ENCODE results near the gene DEPDC7.
"Not testable (repeated sequence)": the region's sequence is repeated elsewhere in the genome, so short reads cannot be mapped to it uniquely, and the experiment has no call there.

DEPDC7 gene

GRCh38 chr11:33025339-33025722 is 9.7 kb downstream of the DEPDC7 start:
- DNase-seq (ENCODE audit: low read depth), result no peak

GRCh38 chr11:33027233-33027632 is 11.6 kb downstream of the DEPDC7 start:
- DNase-seq (ENCODE audit: low read depth), result no peak

GRCh38 chr11:33027846-33028536 is 12.3 kb downstream of the DEPDC7 start:
- DNase-seq (ENCODE audit: low read depth), result no peak

DNA sequence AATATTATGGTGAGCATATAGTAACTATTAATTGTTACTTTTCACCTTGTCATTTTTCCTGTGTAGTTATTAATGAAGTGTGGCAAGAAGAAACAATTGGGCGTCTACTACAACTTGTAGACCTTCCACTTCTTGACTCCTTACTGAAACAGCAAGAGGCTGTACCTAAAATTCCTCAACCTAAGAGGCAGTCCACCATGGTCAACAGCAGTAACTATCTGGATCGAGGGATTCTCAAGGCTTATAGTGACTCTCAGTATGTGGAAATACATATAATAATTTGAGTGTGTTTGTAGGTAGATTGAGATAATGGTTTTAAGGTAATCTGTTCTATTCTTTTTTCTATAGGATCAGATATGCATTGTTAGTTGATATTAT is 12.8 kb downstream of the DEPDC7 start:
- DNase-seq (ENCODE audit: low read depth), result no peak

DNA sequence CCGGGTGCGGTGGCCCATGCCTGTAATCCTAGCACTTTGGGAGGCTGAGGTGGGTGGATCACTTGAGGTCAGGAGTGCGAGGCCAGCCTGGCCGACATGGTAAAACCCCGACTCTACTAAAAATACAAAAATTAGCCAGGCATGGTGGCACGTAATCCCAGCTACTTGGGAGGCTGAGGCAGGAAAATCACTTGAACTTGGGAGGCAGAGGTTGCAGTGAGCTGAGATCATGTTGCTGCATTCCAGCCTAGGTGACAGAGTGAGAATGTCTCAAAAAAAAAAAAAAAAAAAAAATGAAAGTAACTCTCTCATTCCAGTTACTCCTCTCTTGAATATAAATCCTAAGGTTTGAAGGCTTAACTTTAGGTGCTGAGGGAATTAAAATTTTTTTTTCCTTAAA is 13.5 kb downstream of the DEPDC7 start:
- not testable (repeated sequence) for DNase-seq (ENCODE audit: low read depth)

DNA sequence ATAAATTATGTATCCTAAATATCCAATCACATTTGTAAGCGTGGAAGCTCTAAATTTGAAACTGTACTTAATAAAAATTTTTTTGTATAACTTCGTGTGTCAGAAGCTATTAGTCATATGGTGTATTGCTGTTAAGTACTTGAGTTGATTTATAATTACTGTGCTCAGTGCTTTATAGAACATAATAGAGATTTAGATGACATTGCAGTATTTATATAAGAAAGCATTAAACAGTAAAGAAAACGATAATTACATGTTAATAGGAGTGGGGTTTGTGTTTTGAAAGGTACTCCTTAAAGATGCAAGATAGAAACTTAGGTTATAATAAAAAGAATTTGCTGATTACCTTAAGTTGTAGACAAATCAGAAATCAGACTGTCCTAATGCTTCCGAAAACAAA is 17.8 kb downstream of the DEPDC7 start:
- no peak for DNase-seq (ENCODE audit: low read depth)

- DNase-seq (ENCODE audit: low read depth), result no peak
These were observed 19.3 kb downstream of the DEPDC7 start for GRCh38 chr11:33035011-33035410.

DNA sequence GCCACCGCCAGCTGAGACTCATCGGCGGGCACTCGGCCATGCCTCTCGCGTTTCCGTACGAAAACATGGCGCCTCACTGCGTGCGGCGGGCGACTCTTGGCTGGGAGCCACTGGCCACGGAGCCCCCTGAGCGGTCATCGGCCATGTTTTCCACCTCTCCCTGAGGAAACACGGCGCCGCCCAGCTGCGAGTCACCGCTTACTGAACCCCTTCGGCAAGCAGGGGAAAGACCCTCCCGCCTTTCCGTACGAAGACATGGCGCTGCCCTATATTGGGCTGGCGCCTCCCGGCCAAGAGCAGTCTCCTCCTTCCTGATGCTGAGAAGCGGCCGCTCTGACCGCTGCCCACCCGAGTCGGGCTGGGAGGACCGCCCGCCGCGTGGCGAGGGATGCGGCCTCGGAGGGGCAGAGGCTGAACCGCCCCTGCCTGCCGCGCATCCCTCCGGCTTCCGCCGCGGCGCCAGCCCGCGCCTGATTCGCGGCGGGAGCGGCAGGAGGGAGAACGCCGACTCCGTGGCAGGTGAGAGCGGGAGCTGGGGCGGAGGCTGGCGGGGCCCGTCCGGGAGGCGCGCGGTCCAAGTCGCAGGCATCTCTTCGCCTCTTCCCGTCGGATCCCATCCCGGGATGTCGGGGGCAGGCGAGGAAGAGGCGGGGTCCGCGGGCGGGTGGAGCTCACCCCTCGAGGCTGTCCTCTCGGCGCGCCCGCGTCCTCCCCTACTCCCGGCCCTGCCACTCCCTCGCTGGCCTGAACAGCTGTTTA is 23.8 kb downstream of the DEPDC7 start, which contains the start of gene TCP11L1:
Gene TCP11L1 (plus strand): TSS at position 299 of the 759 bp plus-strand sequence. CDS start 4,202 bp downstream, outside the sequence.
- peak; percentile 77 for DNase-seq (ENCODE audit: low read depth)

GRCh38 chr11:33040033-33040861 is 24.6 kb downstream of the DEPDC7 start:
- peak; percentile 31 for DNase-seq (ENCODE audit: low read depth)

GRCh38 chr11:33040862-33041453 is 25.3 kb downstream of the DEPDC7 start:
- DNase-seq (ENCODE audit: low read depth), result no peak

GRCh38 chr11:33043221-33043830 is 27.6 kb downstream of the DEPDC7 start:
- DNase-seq (ENCODE audit: low read depth), result no peak

DNA sequence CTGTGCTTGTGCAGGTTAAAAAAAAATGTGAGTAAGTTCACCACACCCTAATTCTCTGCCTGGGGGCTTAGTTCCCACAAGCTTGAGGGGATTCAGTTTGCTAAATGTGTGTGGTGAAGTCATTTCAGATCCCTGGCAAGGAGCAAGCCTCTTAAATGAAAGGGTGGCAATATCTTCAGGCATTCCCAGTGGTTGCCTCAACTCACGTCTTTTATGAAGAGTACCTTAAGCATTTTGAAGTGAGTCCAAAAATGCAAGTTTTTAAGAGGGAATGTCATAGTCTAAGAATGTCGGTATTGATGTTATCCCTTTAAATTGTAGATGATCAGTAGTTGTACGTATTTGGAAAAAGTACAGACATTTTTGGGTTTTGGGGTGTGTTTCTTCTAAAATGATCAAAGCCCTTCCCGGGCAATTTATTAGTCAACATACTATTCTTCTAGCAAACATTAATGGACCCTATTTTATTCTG is 28.6 kb downstream of the DEPDC7 start:
- no peak for DNase-seq (ENCODE audit: low read depth)

GRCh38 chr11:33045551-33046255 is 30.0 kb downstream of the DEPDC7 start:
- DNase-seq (ENCODE audit: low read depth), result no peak

DNA sequence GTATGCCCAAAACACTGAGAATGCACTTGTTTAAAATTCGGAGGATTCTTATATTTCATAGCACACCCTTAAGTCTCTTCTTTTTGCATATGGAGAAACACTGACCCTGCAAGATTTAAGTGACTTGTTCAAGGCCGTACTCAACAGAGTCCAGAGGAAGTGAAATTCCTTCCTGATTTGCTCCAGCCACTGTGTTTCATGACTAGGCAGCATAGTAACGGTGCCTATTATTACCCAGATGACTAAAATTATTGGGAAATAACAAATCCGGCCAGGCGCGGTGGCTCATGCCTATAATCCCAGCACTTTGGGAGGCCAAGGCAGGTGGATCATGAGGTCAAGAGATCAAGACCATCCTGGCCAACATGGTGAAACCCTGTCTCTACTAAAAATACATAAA is 33.0 kb downstream of the DEPDC7 start:
- not testable (repeated sequence) for DNase-seq (ENCODE audit: low read depth)

GRCh38 chr11:33049565-33050408 is 34.1 kb downstream of the DEPDC7 start:
- not testable (repeated sequence) for DNase-seq (ENCODE audit: low read depth)

DNA sequence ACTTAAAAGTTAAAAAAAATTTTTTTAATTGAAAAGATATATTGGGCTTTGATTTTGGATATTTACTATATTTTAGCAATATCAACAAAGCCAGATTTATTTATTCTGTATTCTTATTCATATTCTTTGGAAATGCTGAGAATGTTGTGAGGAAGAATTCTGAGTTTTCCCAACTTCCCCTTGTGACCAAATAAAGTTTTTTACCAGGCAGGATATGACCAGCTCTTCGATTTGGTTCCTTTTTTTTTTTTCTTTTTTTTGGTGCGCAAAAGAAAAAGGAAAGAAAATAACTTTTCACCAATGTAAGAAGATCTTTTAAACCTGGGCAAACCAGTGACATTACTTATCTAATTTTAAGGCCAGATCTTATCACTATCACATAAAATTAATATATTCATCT is 36.6 kb downstream of the DEPDC7 start:
- no peak for DNase-seq (ENCODE audit: low read depth)

DNA sequence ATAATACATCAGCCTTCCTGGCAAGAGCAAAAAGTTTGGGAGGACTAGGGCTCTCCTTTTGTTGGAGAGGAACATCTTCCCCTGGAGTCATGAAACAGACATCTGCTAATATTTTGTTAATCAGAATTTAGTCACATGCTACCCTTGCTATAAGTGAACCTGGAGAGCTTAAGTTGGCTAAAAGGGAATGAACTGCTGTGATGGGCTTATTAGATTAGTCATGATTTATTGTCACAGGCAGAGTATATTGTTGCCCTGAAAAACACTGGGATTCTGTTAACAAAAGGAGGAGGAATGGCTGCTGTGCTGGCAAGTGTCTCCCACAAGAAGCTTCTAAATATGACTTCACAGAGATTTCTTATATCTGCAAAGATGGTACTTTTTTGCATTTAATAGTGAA is 39.7 kb downstream of the DEPDC7 start:
- no peak for DNase-seq (ENCODE audit: low read depth)

DNA sequence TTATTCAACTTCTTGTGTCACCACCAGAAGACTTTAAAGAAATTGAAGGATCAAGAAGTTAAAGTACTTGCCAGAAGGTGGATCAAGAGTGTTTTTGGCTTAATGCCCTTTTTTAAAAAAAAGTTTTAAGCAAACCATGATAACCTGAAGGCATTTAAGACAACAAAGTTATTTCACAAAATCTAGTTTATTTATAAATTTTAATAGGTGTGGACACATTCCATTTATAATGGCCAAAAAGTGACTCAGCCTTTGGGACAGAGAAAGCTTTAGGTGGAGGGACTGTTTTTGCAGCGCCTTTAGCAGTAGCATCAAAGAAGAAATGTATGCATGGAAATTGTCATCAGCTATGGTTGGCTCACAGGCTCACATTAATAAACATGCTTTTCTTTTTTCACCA is 41.6 kb downstream of the DEPDC7 start:
- DNase-seq (ENCODE audit: low read depth), result no peak

DNA sequence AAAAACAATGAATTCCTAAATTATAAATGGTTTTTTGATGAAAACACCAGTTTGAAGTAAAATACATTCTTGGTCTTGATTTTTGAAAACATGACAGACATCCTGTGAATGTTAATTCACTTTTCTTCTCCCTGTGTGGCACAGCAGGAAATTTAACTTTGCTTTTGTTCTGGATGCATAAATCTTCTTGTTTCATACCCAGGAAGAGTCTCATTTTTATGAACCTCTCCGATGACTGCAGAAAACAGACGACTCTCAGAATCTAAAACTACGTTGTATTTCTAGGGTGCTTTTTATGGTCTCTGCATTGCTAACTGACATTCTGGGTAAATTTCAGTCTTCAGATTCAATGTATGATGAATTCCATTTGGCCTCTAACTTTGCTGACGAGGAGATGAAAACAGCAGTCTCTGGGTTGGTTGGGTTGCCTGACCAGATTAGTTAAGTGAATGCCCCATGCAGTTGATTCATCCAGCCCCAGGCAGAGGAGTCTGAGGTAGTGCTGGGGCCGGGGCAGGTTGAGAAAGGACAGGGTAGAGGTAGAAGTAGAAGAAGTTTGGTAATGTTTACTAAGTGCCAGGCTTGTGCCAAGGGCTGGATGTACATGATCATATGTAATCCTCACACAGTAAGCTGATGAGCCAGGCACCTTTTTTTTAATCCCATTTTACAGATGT is 43.8 kb downstream of the DEPDC7 start:
- no peak for DNase-seq (ENCODE audit: low read depth)

GRCh38 chr11:33060271-33060670 is 44.6 kb downstream of the DEPDC7 start:
- DNase-seq (ENCODE audit: low read depth), result no peak

Data from activated T-cell treated with anti-CD3 and anti-CD28 coated beads for 48 hours (primary cell).